WTC11 (cell line): ENCODE data around the gene CTDSPL.

ENCODE experiments used
- SP1 ChIP-seq: sonication (generic); formaldehyde crosslinking; conservative IDR thresholded peaks from 2 replicates; pipeline ENCODE4 v1.8.1; 2022; ENCODE audit warnings: missing genetic modification reagents
- TEAD1 ChIP-seq: sonication (generic); formaldehyde crosslinking; IDR thresholded peaks from 2 replicates; pipeline ENCODE4 v1.8.0; 2022; ENCODE audit warnings: mild to moderate bottlenecking, missing genetic modification reagents
- TEAD4 ChIP-seq: sonication (generic); formaldehyde crosslinking; IDR thresholded peaks from 2 replicates; pipeline ENCODE4 v1.8.0; 2022; ENCODE audit warnings: mild to moderate bottlenecking, missing genetic modification reagents
- TF ChIP-seq, protein P1 (sequence below): fragments of 200-600 bp; IDR thresholded peaks from 2 replicates; pipeline ENCODE4 v1.8.0; 2022; ENCODE audit warnings: antibody characterized with exemption
- TF ChIP-seq, protein P2 (sequence below): sonication (generic); formaldehyde crosslinking; IDR thresholded peaks from 2 replicates; pipeline ENCODE4 v1.8.0; 2022; ENCODE audit warnings: mild to moderate bottlenecking, missing genetic modification reagents
- TF ChIP-seq, protein P3 (sequence below): sonication (generic); formaldehyde crosslinking; IDR thresholded peaks from 2 replicates; pipeline ENCODE4 v1.8.0; 2022; ENCODE audit warnings: mild to moderate bottlenecking, missing genetic modification reagents
- TF ChIP-seq, protein P4 (sequence below): sonication (generic); formaldehyde crosslinking; IDR thresholded peaks from 2 replicates; pipeline ENCODE4 v1.8.1; 2022; ENCODE audit warnings: low read depth, mild to moderate bottlenecking, moderate library complexity, missing genetic modification reagents, borderline replicate concordance
- TF ChIP-seq, protein P5 (sequence below): sonication (generic); formaldehyde crosslinking; IDR thresholded peaks from 2 replicates; pipeline ENCODE4 v1.8.1; 2023; ENCODE audit warnings: mild to moderate bottlenecking, missing genetic modification reagents

DNA sequence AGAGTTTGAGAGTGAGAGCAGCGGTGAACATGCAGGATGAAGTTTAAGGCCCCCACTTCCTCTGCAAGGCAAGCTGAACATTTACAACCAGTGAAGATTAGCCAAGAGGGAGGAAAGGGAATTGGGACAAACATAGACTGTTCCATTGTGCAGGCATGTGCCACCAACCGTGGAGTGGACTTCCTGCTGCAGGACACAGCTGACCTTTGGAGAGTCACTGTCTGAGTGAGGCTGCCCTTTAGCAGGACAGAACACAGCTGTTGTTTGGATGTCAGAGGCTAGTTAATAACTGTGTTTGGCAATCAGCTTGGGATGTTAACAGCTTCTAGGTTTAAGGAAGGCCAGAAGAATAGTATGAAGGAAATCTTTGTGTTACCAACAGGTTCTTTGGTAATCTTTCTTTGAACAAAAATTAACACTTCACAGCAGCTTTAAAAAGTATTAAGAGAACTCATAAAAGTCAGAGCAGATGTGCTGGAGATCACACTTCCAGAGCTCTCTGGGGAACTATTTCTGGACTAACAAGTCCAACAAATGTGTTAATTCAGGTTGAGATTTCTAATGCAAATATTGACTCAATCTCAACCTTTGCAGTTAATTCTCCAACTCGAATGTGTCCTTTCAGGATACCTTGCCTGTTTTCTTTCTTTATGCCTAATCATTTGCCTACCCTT lies 31.4 kb downstream of the CTDSPL start:
- TF ChIP-seq, protein P1, sequence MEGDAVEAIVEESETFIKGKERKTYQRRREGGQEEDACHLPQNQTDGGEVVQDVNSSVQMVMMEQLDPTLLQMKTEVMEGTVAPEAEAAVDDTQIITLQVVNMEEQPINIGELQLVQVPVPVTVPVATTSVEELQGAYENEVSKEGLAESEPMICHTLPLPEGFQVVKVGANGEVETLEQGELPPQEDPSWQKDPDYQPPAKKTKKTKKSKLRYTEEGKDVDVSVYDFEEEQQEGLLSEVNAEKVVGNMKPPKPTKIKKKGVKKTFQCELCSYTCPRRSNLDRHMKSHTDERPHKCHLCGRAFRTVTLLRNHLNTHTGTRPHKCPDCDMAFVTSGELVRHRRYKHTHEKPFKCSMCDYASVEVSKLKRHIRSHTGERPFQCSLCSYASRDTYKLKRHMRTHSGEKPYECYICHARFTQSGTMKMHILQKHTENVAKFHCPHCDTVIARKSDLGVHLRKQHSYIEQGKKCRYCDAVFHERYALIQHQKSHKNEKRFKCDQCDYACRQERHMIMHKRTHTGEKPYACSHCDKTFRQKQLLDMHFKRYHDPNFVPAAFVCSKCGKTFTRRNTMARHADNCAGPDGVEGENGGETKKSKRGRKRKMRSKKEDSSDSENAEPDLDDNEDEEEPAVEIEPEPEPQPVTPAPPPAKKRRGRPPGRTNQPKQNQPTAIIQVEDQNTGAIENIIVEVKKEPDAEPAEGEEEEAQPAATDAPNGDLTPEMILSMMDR, result no peak
- TF ChIP-seq, protein P2, sequence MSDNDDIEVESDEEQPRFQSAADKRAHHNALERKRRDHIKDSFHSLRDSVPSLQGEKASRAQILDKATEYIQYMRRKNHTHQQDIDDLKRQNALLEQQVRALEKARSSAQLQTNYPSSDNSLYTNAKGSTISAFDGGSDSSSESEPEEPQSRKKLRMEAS (CRISPR knock-in tag), result no peak
- TF ChIP-seq, protein P3, sequence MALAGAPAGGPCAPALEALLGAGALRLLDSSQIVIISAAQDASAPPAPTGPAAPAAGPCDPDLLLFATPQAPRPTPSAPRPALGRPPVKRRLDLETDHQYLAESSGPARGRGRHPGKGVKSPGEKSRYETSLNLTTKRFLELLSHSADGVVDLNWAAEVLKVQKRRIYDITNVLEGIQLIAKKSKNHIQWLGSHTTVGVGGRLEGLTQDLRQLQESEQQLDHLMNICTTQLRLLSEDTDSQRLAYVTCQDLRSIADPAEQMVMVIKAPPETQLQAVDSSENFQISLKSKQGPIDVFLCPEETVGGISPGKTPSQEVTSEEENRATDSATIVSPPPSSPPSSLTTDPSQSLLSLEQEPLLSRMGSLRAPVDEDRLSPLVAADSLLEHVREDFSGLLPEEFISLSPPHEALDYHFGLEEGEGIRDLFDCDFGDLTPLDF (CRISPR knock-in tag), result no peak
- no peak for TF ChIP-seq TEAD1 (CRISPR knock-in tag)
- TF ChIP-seq, protein P4, sequence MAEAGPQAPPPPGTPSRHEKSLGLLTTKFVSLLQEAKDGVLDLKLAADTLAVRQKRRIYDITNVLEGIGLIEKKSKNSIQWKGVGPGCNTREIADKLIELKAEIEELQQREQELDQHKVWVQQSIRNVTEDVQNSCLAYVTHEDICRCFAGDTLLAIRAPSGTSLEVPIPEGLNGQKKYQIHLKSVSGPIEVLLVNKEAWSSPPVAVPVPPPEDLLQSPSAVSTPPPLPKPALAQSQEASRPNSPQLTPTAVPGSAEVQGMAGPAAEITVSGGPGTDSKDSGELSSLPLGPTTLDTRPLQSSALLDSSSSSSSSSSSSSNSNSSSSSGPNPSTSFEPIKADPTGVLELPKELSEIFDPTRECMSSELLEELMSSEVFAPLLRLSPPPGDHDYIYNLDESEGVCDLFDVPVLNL (CRISPR knock-in tag), result no peak
- TF ChIP-seq TEAD4, result no peak
- TF ChIP-seq, protein P5, sequence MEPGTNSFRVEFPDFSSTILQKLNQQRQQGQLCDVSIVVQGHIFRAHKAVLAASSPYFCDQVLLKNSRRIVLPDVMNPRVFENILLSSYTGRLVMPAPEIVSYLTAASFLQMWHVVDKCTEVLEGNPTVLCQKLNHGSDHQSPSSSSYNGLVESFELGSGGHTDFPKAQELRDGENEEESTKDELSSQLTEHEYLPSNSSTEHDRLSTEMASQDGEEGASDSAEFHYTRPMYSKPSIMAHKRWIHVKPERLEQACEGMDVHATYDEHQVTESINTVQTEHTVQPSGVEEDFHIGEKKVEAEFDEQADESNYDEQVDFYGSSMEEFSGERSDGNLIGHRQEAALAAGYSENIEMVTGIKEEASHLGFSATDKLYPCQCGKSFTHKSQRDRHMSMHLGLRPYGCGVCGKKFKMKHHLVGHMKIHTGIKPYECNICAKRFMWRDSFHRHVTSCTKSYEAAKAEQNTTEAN (CRISPR knock-in tag), result no peak
- TF ChIP-seq SP1 (CRISPR knock-in tag), result no peak
